SH-SY5Y (cell line): ENCODE data around the gene SLX4.

Source experiments
- GATA2 ChIP-seq: IDR thresholded peaks from 2 replicates; pipeline ENCODE4 v1.6.1; 2011; ENCODE audit warnings: mild to moderate bottlenecking, low read depth, low read length
- GATA3 ChIP-seq: IDR thresholded peaks from 2 replicates; pipeline ENCODE4 v1.6.1; 2011; ENCODE audit warnings: low read depth, mild to moderate bottlenecking, low read length, moderate library complexity

DNA sequence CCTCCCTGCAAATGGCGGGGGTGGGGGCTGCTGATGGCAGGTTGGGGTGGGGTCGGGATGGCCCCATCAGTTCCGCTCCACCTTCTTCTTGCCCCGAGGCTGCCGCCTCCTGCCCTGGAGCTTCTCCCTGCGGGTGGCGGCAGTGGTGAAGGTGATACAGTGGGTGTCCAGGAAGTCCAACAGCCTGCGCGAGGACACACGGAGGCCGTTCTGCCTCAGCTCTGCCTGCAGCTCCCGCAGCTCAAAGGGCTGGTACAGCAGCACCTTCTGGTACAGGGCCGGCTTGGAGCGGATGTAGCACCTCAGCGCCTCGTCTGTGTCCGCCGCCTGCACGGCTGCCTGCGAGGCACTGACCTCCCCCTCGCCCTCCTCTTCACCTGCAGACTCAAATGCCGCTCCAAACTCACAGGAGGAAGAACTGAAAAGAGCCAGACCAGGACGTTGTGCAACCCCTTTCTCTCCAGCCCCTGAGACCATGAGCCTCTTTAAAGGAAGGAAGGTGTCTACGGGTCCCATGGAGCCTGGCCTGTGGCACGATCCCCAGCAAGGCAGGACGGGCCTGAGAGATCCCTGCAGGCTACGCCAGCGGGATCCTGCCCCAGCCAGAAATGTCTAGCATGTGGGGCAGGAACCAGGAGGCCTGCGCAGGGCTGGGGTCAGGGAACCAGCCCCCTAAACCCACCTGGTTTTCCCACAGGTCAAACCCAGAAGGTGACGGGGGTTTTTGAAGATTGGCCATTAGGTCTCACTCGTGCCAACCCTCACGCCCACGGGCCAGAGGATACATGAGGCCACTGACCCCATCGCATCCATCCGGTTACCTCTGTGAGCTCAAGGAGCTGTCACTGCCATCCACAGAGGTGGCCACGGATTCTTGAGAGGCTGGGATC, 28.9 kb downstream of the SLX4 start:
- TF ChIP-seq GATA2 (no peak), GATA3 (no peak)
